Neural cell (in vitro differentiated cells): ENCODE results near the gene PEX7. TPM values are rescaled to one million over a fixed set of nuclear protein-coding genes. Genes with fewer than 3 reads are reported as not detected.
"Not testable (repeated sequence)": the region's sequence is repeated elsewhere in the genome, so short reads cannot be mapped to it uniquely, and the experiment has no call there.

Source experiments
- H2AFZ ChIP-seq: fragments of 200-600, 300-800 bp; sonication (generic), shearing (Covaris generic); 2 replicates; pipeline ENCODE4 v1.6.0; 2014; ENCODE audit warnings: low read depth, mild to moderate bottlenecking, antibody characterized with exemption, low read length, moderate library complexity
- H3F3A ChIP-seq: fragments of 200-600 bp; shearing (Covaris generic); 2 replicates; pipeline ENCODE4 v1.6.1; 2016; ENCODE audit warnings: mild to moderate bottlenecking, moderate library complexity, mixed read lengths, antibody characterized with exemption, low read length; ENCODE audit not compliant: insufficient read depth, poor library complexity, severe bottlenecking
- H3K27ac ChIP-seq: fragments of 200-600, 300-800 bp; sonication (generic), shearing (Covaris generic); 2 replicates; pipeline ENCODE4 v1.5.1; 2014; ENCODE audit warnings: mild to moderate bottlenecking, low read length, moderate library complexity
- H3K27me3 ChIP-seq: fragments of 300-800, 200-600 bp; sonication (generic), shearing (Covaris generic); 2 replicates; pipeline ENCODE4 v1.6.0; 2014; ENCODE audit warnings: mild to moderate bottlenecking, low read depth, low read length, moderate library complexity; ENCODE audit not compliant: insufficient read depth
- H3K36me3 ChIP-seq: fragments of 300-800, 200-600 bp; sonication (generic), shearing (Covaris generic); 2 replicates; pipeline ENCODE4 v1.5.1; 2014; ENCODE audit warnings: mild to moderate bottlenecking, antibody characterized with exemption, low read length, moderate library complexity; ENCODE audit not compliant: insufficient read depth
- H3K4me2 ChIP-seq: fragments of 300-800, 200-600 bp; sonication (generic), shearing (Covaris generic); 2 replicates; pipeline ENCODE4 v1.6.0; 2014; ENCODE audit warnings: mild to moderate bottlenecking, low read length
- H3K4me3 ChIP-seq: fragments of 300-800, 200-600 bp; sonication (generic), shearing (Covaris generic); 2 replicates; pipeline ENCODE4 v1.5.1; 2014; ENCODE audit warnings: mild to moderate bottlenecking, low read length, moderate library complexity
- H3K79me2 ChIP-seq: fragments of 200-600 bp; shearing (Covaris generic); replicated peaks from 2 replicates; pipeline ENCODE4 v1.6.0; 2014; ENCODE audit warnings: mild to moderate bottlenecking, low read length, moderate library complexity; ENCODE audit not compliant: insufficient read depth
- H3K9ac ChIP-seq: fragments of 300-800, 200-600 bp; sonication (generic), shearing (Covaris generic); 2 replicates; pipeline ENCODE4 v1.6.1; 2016; ENCODE audit warnings: mild to moderate bottlenecking, low read length, mixed read lengths
- H3K9me2 ChIP-seq: fragments of 200-600 bp; shearing (Covaris generic); 2 replicates; pipeline ENCODE4 v1.6.1; 2016; ENCODE audit warnings: mild to moderate bottlenecking, low read length, mixed read lengths; ENCODE audit not compliant: insufficient read depth
- H3K9me3 ChIP-seq: fragments of 200-600, 300-800 bp; sonication (generic), shearing (Covaris generic); 2 replicates; pipeline ENCODE4 v1.6.1; 2016; ENCODE audit warnings: mild to moderate bottlenecking, mixed run types, low read length, moderate library complexity, mixed read lengths
- H4K20me1 ChIP-seq: fragments of 200-600 bp; shearing (Covaris generic); 2 replicates; pipeline ENCODE4 v1.6.1; 2016; ENCODE audit warnings: mild to moderate bottlenecking, mixed run types; ENCODE audit not compliant: insufficient read depth
- EP300 ChIP-seq: fragments of 450-650 bp; conservative IDR thresholded peaks from 2 replicates; pipeline ENCODE4 v1.6.1; 2014; ENCODE audit warnings: antibody characterized with exemption, mild to moderate bottlenecking, moderate library complexity; ENCODE audit not compliant: poor library complexity, severe bottlenecking
- EZH2 ChIP-seq: fragments of 200-600, 300-800 bp; shearing (Covaris generic), sonication (generic); IDR thresholded peaks from 2 replicates; pipeline ENCODE4 v1.6.1; 2014; ENCODE audit warnings: antibody characterized with exemption, low read length, borderline replicate concordance, mild to moderate bottlenecking; ENCODE audit not compliant: insufficient read depth, poor library complexity, severe bottlenecking
- MXI1 ChIP-seq: fragments of 450-650 bp; conservative IDR thresholded peaks from 2 replicates; pipeline ENCODE4 v1.6.1; 2014; ENCODE audit warnings: antibody characterized with exemption, mild to moderate bottlenecking; ENCODE audit not compliant: poor library complexity, severe bottlenecking
- POLR2AphosphoS5 ChIP-seq: IDR thresholded peaks from 2 replicates; pipeline ENCODE4 v1.6.1; 2012
- RAD21 ChIP-seq: fragments of 450-650 bp; conservative IDR thresholded peaks from 2 replicates; pipeline ENCODE4 v1.6.1; 2014; ENCODE audit warnings: antibody characterized with exemption, mild to moderate bottlenecking, moderate library complexity
- SMC3 ChIP-seq: fragments of 450-650 bp; conservative IDR thresholded peaks from 2 replicates; pipeline ENCODE4 v1.6.1; 2014; ENCODE audit warnings: antibody characterized with exemption, mild to moderate bottlenecking, moderate library complexity; ENCODE audit not compliant: poor library complexity
- TAF1 ChIP-seq: IDR thresholded peaks from 2 replicates; pipeline ENCODE4 v1.6.1; 2012; ENCODE audit warnings: low read depth
- polyA plus RNA-seq: library from polyadenylated mRNA; depleted of rRNA; stranded (reverse); fragments of >200 nt; gene quantifications from 2 replicates; pipeline ENCODE4 v1.2.3, GENCODE V29; 2014
- TF ChIP-seq, protein P1 (sequence below): fragments of 450-650 bp; IDR thresholded peaks from 2 replicates; pipeline ENCODE4 v1.5.1; 2014; ENCODE audit warnings: antibody characterized with exemption, mild to moderate bottlenecking, moderate library complexity; ENCODE audit not compliant: poor library complexity, severe bottlenecking
- TF ChIP-seq, protein P2 (sequence below): IDR thresholded peaks from 2 replicates; pipeline ENCODE4 v1.6.1; 2012; ENCODE audit warnings: borderline replicate concordance

The PEX7 gene
- polyA plus RNA-seq, 1 donor from 2014 or later, result 10.8 TPM

DNA sequence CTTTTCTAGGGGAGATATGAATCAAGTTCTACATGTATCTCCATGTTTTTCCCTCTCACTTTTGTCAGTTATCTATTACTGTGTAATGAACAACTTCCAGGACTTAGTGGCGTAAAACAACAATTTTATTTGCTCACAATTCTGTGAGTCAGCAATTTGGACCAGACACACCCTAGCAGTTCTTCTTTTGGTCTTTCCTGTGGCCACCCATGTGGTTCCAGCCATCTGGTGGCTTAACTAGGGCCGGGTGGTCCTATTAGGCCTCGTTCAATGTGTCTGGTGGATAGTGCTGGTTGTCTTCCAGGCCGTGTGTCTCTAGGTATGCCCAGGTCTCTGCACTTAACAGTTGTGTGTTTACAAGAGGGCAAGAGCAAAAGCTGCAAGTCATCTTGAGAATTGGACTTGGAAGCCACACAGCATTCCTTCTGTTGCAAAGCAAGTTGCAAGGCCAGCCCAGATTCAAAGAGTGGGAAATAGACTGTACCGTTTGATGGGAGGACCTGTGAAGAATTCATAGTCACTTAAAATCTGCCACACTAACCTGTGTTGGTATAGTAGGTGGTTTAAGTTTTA is 78.9 kb downstream of the PEX7 start:
- H3K4me2 ChIP-seq, result no peak overlapping the region
- no peak overlapping the region for H2AFZ ChIP-seq
- no peaks in the 10 kb centered on the region for H3K27me3 ChIP-seq
- no peaks in the 10 kb centered on the region for H4K20me1 ChIP-seq
- no peaks in the 10 kb centered on the region for H3K9me2 ChIP-seq
- peaks cover 3% of the 10 kb centered on the region for H3K36me3 ChIP-seq
- no peak overlapping the region for H3K4me3 ChIP-seq
- H3F3A ChIP-seq, result no peaks in the 10 kb centered on the region
- TF ChIP-seq SMC3, result no peak
- TF ChIP-seq EZH2, result no peak
- TF ChIP-seq, protein P1, sequence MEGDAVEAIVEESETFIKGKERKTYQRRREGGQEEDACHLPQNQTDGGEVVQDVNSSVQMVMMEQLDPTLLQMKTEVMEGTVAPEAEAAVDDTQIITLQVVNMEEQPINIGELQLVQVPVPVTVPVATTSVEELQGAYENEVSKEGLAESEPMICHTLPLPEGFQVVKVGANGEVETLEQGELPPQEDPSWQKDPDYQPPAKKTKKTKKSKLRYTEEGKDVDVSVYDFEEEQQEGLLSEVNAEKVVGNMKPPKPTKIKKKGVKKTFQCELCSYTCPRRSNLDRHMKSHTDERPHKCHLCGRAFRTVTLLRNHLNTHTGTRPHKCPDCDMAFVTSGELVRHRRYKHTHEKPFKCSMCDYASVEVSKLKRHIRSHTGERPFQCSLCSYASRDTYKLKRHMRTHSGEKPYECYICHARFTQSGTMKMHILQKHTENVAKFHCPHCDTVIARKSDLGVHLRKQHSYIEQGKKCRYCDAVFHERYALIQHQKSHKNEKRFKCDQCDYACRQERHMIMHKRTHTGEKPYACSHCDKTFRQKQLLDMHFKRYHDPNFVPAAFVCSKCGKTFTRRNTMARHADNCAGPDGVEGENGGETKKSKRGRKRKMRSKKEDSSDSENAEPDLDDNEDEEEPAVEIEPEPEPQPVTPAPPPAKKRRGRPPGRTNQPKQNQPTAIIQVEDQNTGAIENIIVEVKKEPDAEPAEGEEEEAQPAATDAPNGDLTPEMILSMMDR, result no peak
- TF ChIP-seq POLR2AphosphoS5, result no peak
- TF ChIP-seq, protein P2, sequence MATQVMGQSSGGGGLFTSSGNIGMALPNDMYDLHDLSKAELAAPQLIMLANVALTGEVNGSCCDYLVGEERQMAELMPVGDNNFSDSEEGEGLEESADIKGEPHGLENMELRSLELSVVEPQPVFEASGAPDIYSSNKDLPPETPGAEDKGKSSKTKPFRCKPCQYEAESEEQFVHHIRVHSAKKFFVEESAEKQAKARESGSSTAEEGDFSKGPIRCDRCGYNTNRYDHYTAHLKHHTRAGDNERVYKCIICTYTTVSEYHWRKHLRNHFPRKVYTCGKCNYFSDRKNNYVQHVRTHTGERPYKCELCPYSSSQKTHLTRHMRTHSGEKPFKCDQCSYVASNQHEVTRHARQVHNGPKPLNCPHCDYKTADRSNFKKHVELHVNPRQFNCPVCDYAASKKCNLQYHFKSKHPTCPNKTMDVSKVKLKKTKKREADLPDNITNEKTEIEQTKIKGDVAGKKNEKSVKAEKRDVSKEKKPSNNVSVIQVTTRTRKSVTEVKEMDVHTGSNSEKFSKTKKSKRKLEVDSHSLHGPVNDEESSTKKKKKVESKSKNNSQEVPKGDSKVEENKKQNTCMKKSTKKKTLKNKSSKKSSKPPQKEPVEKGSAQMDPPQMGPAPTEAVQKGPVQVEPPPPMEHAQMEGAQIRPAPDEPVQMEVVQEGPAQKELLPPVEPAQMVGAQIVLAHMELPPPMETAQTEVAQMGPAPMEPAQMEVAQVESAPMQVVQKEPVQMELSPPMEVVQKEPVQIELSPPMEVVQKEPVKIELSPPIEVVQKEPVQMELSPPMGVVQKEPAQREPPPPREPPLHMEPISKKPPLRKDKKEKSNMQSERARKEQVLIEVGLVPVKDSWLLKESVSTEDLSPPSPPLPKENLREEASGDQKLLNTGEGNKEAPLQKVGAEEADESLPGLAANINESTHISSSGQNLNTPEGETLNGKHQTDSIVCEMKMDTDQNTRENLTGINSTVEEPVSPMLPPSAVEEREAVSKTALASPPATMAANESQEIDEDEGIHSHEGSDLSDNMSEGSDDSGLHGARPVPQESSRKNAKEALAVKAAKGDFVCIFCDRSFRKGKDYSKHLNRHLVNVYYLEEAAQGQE, result no peak
- no peak for TF ChIP-seq MXI1
- TF ChIP-seq RAD21, result no peak
- no peak for TF ChIP-seq TAF1
- no peak for TF ChIP-seq EP300
- no peak overlapping the region for H3K27ac ChIP-seq
- H3K9ac ChIP-seq, result no peak overlapping the region
- H3K79me2 ChIP-seq, result no peaks in the 10 kb centered on the region
- H3K9me3 ChIP-seq, result no peaks in the 10 kb centered on the region

DNA sequence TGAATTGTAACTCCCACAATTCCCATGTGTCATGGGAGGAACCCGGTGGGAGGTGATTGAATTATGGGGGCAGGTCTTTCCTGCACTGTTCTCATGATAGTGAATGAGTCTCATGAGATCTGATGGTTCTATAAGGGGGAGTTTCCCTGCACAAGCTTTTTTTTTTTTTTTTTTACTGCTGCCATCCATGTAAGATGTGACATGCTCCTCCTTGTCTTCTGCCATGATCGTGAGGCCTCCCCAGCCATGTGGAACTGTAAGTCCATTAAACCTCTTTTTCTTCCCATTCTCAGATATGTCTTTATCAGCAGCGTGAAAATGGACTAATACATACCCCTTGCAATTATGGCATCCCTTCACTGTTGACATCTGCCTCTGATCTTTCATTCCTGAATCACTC is 82.1 kb downstream of the PEX7 start:
- not testable (repeated sequence) for H3K79me2 ChIP-seq

DNA sequence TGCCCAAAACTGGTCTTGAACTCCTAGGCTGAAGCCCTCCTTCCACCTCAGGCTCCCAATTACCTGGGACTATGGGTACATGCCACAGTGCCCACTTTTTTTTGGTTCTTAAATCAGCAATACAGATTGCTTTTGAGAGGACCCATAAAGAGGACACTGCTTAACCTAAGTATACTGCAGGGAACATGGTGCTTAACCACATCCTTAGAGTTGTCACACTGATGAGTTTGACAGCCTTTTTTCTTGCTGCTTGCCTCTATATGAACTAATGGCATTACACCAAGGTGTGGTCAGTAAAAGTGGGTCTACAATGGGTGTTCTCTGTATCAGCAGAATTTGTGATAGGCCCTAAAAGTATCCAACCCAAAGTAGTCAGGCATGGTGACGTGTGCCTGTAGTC is 92.6 kb downstream of the PEX7 start:
- Histone ChIP-seq H3K4me2 (no peak overlapping the region), H3K9ac (no peak overlapping the region), H3K4me3 (no peak overlapping the region), H3K79me2 (no peaks in the 10 kb centered on the region), H3F3A (no peaks in the 10 kb centered on the region), H3K9me2 (no peaks in the 10 kb centered on the region), H3K36me3 (no peaks in the 10 kb centered on the region), H3K27ac (no peak overlapping the region), H3K27me3 (peaks cover 14% of the 10 kb centered on the region), H3K9me3 (no peaks in the 10 kb centered on the region), H2AFZ (no peak overlapping the region), H4K20me1 (no peaks in the 10 kb centered on the region)
- TF ChIP-seq EP300 (no peak), MXI1 (no peak)

More for the DNA sequence above, 82.1 kb downstream of the PEX7 start:
- not testable (repeated sequence) for H3K27me3 ChIP-seq, H3K9me2 ChIP-seq, H3K4me3 ChIP-seq, H3K4me2 ChIP-seq, H4K20me1 ChIP-seq, H3F3A ChIP-seq, H3K36me3 ChIP-seq, H2AFZ ChIP-seq, H3K27ac ChIP-seq, H3K9ac ChIP-seq, H3K9me3 ChIP-seq
